Nephron (organoid): ENCODE results near the gene PDE3A.
A peak's percentile ranks its signal among the peaks of the same experiment; 100 is the strongest.
"Not testable (repeated sequence)": the region's sequence is repeated elsewhere in the genome, so short reads cannot be mapped to it uniquely, and the experiment has no call there.

Source experiments
- H3K27ac Mint-ChIP-seq, 3 experiments: 2 replicates each; pipeline ENCODE4 v1.8.0; 2020; ENCODE audit warnings: mixed read lengths in 3 of 3, mild to moderate bottlenecking in 2 of 3, moderate library complexity in 1 of 3
- H3K27me3 Mint-ChIP-seq: 2 replicates; pipeline ENCODE4 v1.8.0; 2021; ENCODE audit warnings: low read depth, mild to moderate bottlenecking, moderate library complexity, mixed read lengths
- H3K36me3 Mint-ChIP-seq: 2 replicates; pipeline ENCODE4 v1.8.0; 2020; ENCODE audit warnings: low read depth, mixed read lengths
- H3K4me1 Mint-ChIP-seq: 2 replicates; pipeline ENCODE4 v1.8.0; 2020; ENCODE audit warnings: mixed read lengths
- H3K4me3 Mint-ChIP-seq, 3 experiments: 2 replicates each; pipeline ENCODE4 v1.8.0; 2020; ENCODE audit warnings: mild to moderate bottlenecking in 3 of 3, mixed read lengths in 3 of 3, moderate library complexity in 2 of 3
- H3K9me3 Mint-ChIP-seq: 2 replicates; pipeline ENCODE4 v1.8.0; 2020; ENCODE audit warnings: mixed read lengths
- TF ChIP-seq, protein P1 (sequence below), 3 experiments: fragments of 200-600 bp; sonication (generic); IDR thresholded peaks; one replicate each; pipeline ENCODE4 v1.5.0; 2021; ENCODE audit warnings: antibody characterized with exemption in 3 of 3; ENCODE audit not compliant: unreplicated experiment in 3 of 3

Gene PDE3A

GRCh38 chr12:20375560-20375959 is 7.2 kb downstream of the PDE3A start:
- H3K4me1 Mint-ChIP-seq: peaks cover 6% of the 10 kb centered on the region
- H3K36me3 Mint-ChIP-seq: no peaks in the 10 kb centered on the region
- H3K27ac Mint-ChIP-seq: no peak overlapping the region
- TF ChIP-seq, protein P1, sequence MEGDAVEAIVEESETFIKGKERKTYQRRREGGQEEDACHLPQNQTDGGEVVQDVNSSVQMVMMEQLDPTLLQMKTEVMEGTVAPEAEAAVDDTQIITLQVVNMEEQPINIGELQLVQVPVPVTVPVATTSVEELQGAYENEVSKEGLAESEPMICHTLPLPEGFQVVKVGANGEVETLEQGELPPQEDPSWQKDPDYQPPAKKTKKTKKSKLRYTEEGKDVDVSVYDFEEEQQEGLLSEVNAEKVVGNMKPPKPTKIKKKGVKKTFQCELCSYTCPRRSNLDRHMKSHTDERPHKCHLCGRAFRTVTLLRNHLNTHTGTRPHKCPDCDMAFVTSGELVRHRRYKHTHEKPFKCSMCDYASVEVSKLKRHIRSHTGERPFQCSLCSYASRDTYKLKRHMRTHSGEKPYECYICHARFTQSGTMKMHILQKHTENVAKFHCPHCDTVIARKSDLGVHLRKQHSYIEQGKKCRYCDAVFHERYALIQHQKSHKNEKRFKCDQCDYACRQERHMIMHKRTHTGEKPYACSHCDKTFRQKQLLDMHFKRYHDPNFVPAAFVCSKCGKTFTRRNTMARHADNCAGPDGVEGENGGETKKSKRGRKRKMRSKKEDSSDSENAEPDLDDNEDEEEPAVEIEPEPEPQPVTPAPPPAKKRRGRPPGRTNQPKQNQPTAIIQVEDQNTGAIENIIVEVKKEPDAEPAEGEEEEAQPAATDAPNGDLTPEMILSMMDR (IDR thresholded peaks at IDR 0.05; ENCODE audit: unreplicated experiment in 3 of 3): no peak
- H3K4me3 Mint-ChIP-seq: no peak overlapping the region
- no peaks in the 10 kb centered on the region for H3K9me3 Mint-ChIP-seq
- H3K27me3 Mint-ChIP-seq: peaks cover 17% of the 10 kb centered on the region

DNA sequence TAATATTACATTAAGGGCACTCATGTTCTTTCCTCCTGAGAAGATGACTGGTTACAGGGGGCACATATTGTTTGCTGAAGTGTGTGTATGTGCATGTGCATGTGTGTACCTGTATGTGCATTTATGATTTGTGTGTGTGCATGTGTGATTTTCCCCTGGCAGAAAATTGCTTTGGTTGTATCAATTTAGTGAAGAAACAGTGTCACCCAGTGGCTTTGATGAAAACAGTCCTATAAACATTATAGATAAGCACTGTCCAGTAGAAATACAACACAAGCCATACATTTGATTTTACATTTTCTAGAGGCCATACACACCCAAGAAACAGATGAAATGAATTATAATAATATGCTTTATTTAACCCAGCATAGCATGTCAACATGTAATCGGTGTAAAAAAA is 8.6 kb downstream of the PDE3A start:
- Mint-ChIP-seq H3K27me3 (peaks cover 13% of the 10 kb centered on the region), H3K4me1 (peaks cover 6% of the 10 kb centered on the region), H3K36me3 (no peaks in the 10 kb centered on the region), H3K27ac (no peak overlapping the region), H3K4me3 (no peak overlapping the region), H3K9me3 (no peaks in the 10 kb centered on the region)
- TF ChIP-seq, protein P1 (IDR thresholded peaks at IDR 0.05; ENCODE audit: unreplicated experiment in 3 of 3): peak; percentile 41 to 55 (median 46)

GRCh38 chr12:20377750-20378149 is 9.4 kb downstream of the PDE3A start:
- Mint-ChIP-seq H3K36me3 (no peaks in the 10 kb centered on the region), H3K4me3 (no peak overlapping the region), H3K9me3 (no peaks in the 10 kb centered on the region), H3K4me1 (peaks cover 6% of the 10 kb centered on the region), H3K27me3 (peaks cover 9% of the 10 kb centered on the region), H3K27ac (no peak overlapping the region)
- TF ChIP-seq, protein P1 (IDR thresholded peaks at IDR 0.05; ENCODE audit: unreplicated experiment in 3 of 3): no peak

GRCh38 chr12:20382117-20382516 is 13.8 kb downstream of the PDE3A start:
- Mint-ChIP-seq H3K27me3 (no peaks in the 10 kb centered on the region), H3K27ac (no peak overlapping the region), H3K4me3 (no peak overlapping the region), H3K4me1 (no peaks in the 10 kb centered on the region), H3K9me3 (peaks cover 10% of the 10 kb centered on the region), H3K36me3 (peaks cover 20% of the 10 kb centered on the region)
- TF ChIP-seq, protein P1 (IDR thresholded peaks at IDR 0.05; ENCODE audit: unreplicated experiment in 3 of 3): no peak

GRCh38 chr12:20383612-20384011 is 15.3 kb downstream of the PDE3A start:
- Mint-ChIP-seq H3K9me3 (peaks cover 12% of the 10 kb centered on the region), H3K27ac (no peak overlapping the region), H3K27me3 (no peaks in the 10 kb centered on the region), H3K4me1 (no peaks in the 10 kb centered on the region), H3K36me3 (peaks cover 23% of the 10 kb centered on the region), H3K4me3 (no peak overlapping the region)
- TF ChIP-seq, protein P1 (IDR thresholded peaks at IDR 0.05; ENCODE audit: unreplicated experiment in 3 of 3): no peak

DNA sequence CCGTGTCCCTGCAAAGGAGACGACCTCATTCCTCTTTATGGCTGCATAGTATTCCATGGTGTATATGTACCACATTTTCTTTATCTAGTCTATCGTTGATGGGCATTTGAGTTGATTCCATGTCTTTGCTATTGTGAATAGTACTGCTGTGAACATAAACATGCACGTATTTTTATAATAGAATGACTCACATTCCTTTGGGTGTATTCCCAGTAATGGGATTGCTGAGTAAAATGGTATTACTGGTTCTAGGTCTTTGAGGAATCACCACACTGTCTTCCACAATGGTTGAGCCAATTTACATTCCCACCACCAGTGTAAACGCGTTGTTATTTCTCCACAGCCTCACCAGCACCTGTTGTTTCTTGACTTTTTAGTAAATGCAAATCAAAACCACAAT is 16.5 kb downstream of the PDE3A start:
- H3K27me3 Mint-ChIP-seq: not testable (repeated sequence)

More for the DNA sequence above, 16.5 kb downstream of the PDE3A start:
- not testable (repeated sequence) for H3K27ac Mint-ChIP-seq, H3K4me3 Mint-ChIP-seq, H3K4me1 Mint-ChIP-seq
- H3K9me3 Mint-ChIP-seq: peaks cover 12% of the 10 kb centered on the region
- H3K36me3 Mint-ChIP-seq: peaks cover 23% of the 10 kb centered on the region
